Endothelial cell of umbilical vein (primary cell): ENCODE measurements around the gene RGS9. TPM values are rescaled to one million over a fixed set of nuclear protein-coding genes. Genes with fewer than 3 reads are reported as not detected.

Experiments
- BruUV-seq: library from RNA; stranded (reverse); fragments of 400-500 nt; replicated peaks from 2 replicates; lab custom pipeline; 2021; lab: Mats Ljungman, UMichigan
- CTCF ChIA-PET: fragments of 300-600, 350-600 bp; sonication (Branson Sonifier 250); formaldehyde crosslinking; loops from one replicate; lab custom pipeline; 2021; ENCODE audit warnings: antibody characterized with exemption, inconsistent platforms; lab: Charles Lee
- POLR2A ChIA-PET: fragments of 300-600, 350-600 bp; sonication (Branson Sonifier 250); formaldehyde crosslinking; loops from one replicate; lab custom pipeline; 2021; ENCODE audit warnings: antibody characterized with exemption, inconsistent platforms; lab: Charles Lee
- DNase-seq: peaks from one replicate; pipeline ENCODE4 v3.0.0-alpha.2; 2011; ENCODE audit warnings: low read depth, low spot score
- FAIRE-seq: peaks from 2 replicates; lab custom pipeline; 2011; peaks lifted over from hg19 to GRCh38; lab: Jason Lieb, UNC
- H2AFZ ChIP-seq: 2 replicates; pipeline ENCODE4 v1.6.0; 2012; ENCODE audit warnings: low read depth, low read length, control low read depth, inconsistent platforms
- H3K27ac ChIP-seq: 2 replicates; pipeline ENCODE4 v1.5.1; 2011; ENCODE audit warnings: low read depth, mild to moderate bottlenecking, control low read depth, low read length, moderate library complexity; ENCODE audit not compliant: insufficient read depth
- H3K27me3 ChIP-seq, 2 experiments: 2 replicates each; pipeline versions ENCODE4 v1.6.0 to v1.6.1; 2011; ENCODE audit warnings: low read length in 2 of 2, mixed read lengths in 1 of 2; ENCODE audit not compliant: control insufficient read depth in 2 of 2, insufficient read depth in 2 of 2
- H3K36me3 ChIP-seq, 2 experiments: 2 replicates in 1 of 2; 3 replicates in 1 of 2; pipeline ENCODE4 v1.5.1; 2011; ENCODE audit warnings: low read length in 2 of 2, mild to moderate bottlenecking in 1 of 2, moderate library complexity in 1 of 2; ENCODE audit not compliant: control insufficient read depth in 2 of 2, insufficient read depth in 2 of 2; ENCODE audit errors: extremely low read depth in 1 of 2
- H3K4me1 ChIP-seq: 3 replicates; pipeline ENCODE4 v1.5.1; 2011; ENCODE audit warnings: mild to moderate bottlenecking, low read length; ENCODE audit not compliant: control insufficient read depth, insufficient read depth; ENCODE audit errors: extremely low read depth
- H3K4me2 ChIP-seq: 2 replicates; pipeline ENCODE4 v1.6.1; 2011; ENCODE audit warnings: low read length, control low read depth, mixed read lengths; ENCODE audit not compliant: insufficient read depth
- H3K4me3 ChIP-seq, 3 experiments: fragments of 200-600 bp in 1 of 3; sonication (generic), shearing (Covaris generic) in 1 of 3; replicated peaks in 1 of 3; 2 replicates each; pipeline ENCODE4 v1.5.1; 2011 to 2016; ENCODE audit warnings: control low read depth in 3 of 3, low read length in 3 of 3, mild to moderate bottlenecking in 2 of 3, inconsistent platforms in 1 of 3, low read depth in 1 of 3, moderate library complexity in 1 of 3; ENCODE audit not compliant: insufficient read depth in 1 of 3
- H3K79me2 ChIP-seq: 2 replicates; pipeline ENCODE4 v1.6.0; 2012; ENCODE audit warnings: low read length, inconsistent platforms; ENCODE audit not compliant: control insufficient read depth, insufficient read depth
- H3K9ac ChIP-seq: replicated peaks from 2 replicates; pipeline ENCODE3; 2011; ENCODE audit warnings: low read length, control low read depth; ENCODE audit not compliant: insufficient read depth; ENCODE audit errors: extremely low read depth
- H3K9me1 ChIP-seq: replicated peaks from 3 replicates; pipeline ENCODE4 v1.6.0; 2011; ENCODE audit warnings: mild to moderate bottlenecking, low read length; ENCODE audit not compliant: control insufficient read depth, insufficient read depth; ENCODE audit errors: extremely low read depth
- H3K9me3 ChIP-seq: replicated peaks from 2 replicates; pipeline ENCODE4 v1.5.1; 2012; ENCODE audit warnings: low read length, inconsistent platforms; ENCODE audit not compliant: control insufficient read depth, insufficient read depth
- H4K20me1 ChIP-seq: replicated peaks from 2 replicates; pipeline ENCODE3; 2011; ENCODE audit warnings: mild to moderate bottlenecking, low read length; ENCODE audit not compliant: control insufficient read depth, insufficient read depth; ENCODE audit errors: extremely low read depth
- CTCF ChIP-seq, 2 donors: IDR thresholded peaks; 1 replicate in 1 of 2; 2 replicates in 1 of 2; pipeline ENCODE4 v1.5.1; 2011; ENCODE audit warnings: low read length in 2 of 2, mild to moderate bottlenecking in 2 of 2, moderate library complexity in 2 of 2, control low read depth in 1 of 2, inconsistent platforms in 1 of 2, low read depth in 1 of 2; ENCODE audit not compliant: insufficient read depth in 1 of 2; ENCODE audit errors: extremely low read depth in 1 of 2
- FOS ChIP-seq: IDR thresholded peaks from 2 replicates; pipeline ENCODE4 v1.6.1; 2011; ENCODE audit warnings: mild to moderate bottlenecking, low read length, moderate library complexity, borderline replicate concordance; ENCODE audit not compliant: insufficient read depth
- GATA2 ChIP-seq: IDR thresholded peaks from 2 replicates; pipeline ENCODE4 v1.7.0; 2011; ENCODE audit warnings: low read depth, mild to moderate bottlenecking, moderate library complexity, mixed read lengths, low read length; ENCODE audit not compliant: insufficient read length, insufficient read depth
- JUN ChIP-seq: IDR thresholded peaks from 2 replicates; pipeline ENCODE4 v1.6.1; 2011; ENCODE audit warnings: borderline replicate concordance, low read depth; ENCODE audit not compliant: insufficient read length, insufficient read depth
- POLR2A ChIP-seq: IDR thresholded peaks from 2 replicates; pipeline ENCODE4 v1.6.1; 2012; ENCODE audit warnings: low read depth, mild to moderate bottlenecking, control low read depth, low read length
- dilution Hi-C: fragments of 300-500 bp; cut with MboI; formaldehyde crosslinking; loops from one replicate; pipeline ENCODE4 v1.15.0; 2019; ENCODE audit warnings: low sequenced_read_pairs; ENCODE audit not compliant: extremely low pct_ligation_motif_present
- intact Hi-C: fragments of 100-400 bp; cut with micrococcal nuclease; formaldehyde crosslinking; loops from one replicate; pipeline ENCODE4 v1.10.0; 2022
- polyA plus RNA-seq, 4 experiments: library from polyadenylated mRNA; depleted of rRNA in 3 of 4; stranded (reverse) in 3 of 4; unstranded in 1 of 4; fragments of >200 nt; gene quantifications; 2 replicates each; pipeline versions ENCODE4 v1.2.1 to v1.2.3, GENCODE V29; 2011 to 2012; ENCODE audit warnings: missing spikeins in 1 of 4
- total RNA-seq: library from RNA; stranded (reverse); gene quantifications from 2 replicates; pipeline ENCODE4 v1.2.3, GENCODE V29; 2021

RGS9 gene
- total and polyA plus RNA-seq, 2 donors (not counting 3 experiments of a cell fraction or from before 2014, with no cell fraction given), result 0.61 to 1.4 TPM

- H4K20me1 ChIP-seq, result no peaks in the 10 kb centered on the region
- peaks cover 30 to 35% of the 10 kb centered on the region in 2 experiments for H3K27me3 ChIP-seq
- TF ChIP-seq POLR2A (no peak), CTCF (IDR thresholded peaks at IDR 0.05; ENCODE audit: extremely low read depth in 1 of 2, insufficient read depth in 1 of 2, low read depth in 1 of 2, low read length in 2 of 2) (peak in 1 of 2 donors; percentile 31)
- H3K9me1 ChIP-seq, result no peaks in the 10 kb centered on the region
- H2AFZ ChIP-seq, result no peak overlapping the region
- ChIA-PET POLR2A (no interaction called here), CTCF (interaction anchor here (2.2 kb wide), 1 partner anchor 104 kb away, joined by 6 read pairs; no protein-coding TSS in a partner anchor)
- DNase-seq (no peak), FAIRE-seq (no peak)
- BruUV-seq, result no TSS peak
- no peaks in the 10 kb centered on the region for H3K36me3 ChIP-seq
- intact Hi-C loops, result no loop called here
- no peaks in the 10 kb centered on the region for H3K9me3 ChIP-seq
- dilution Hi-C loops, result no loop called here
- H3K79me2 ChIP-seq, result no peaks in the 10 kb centered on the region
- no peak overlapping the region for H3K27ac ChIP-seq
- no peaks in the 10 kb centered on the region for H3K4me1 ChIP-seq
- no peak overlapping the region for H3K4me3 ChIP-seq
- no peak overlapping the region for H3K9ac ChIP-seq
- H3K4me2 ChIP-seq, result no peak overlapping the region
Observed at GRCh38 chr17:65093930-65094329, 43.2 kb upstream of the RGS9 start.

DNA sequence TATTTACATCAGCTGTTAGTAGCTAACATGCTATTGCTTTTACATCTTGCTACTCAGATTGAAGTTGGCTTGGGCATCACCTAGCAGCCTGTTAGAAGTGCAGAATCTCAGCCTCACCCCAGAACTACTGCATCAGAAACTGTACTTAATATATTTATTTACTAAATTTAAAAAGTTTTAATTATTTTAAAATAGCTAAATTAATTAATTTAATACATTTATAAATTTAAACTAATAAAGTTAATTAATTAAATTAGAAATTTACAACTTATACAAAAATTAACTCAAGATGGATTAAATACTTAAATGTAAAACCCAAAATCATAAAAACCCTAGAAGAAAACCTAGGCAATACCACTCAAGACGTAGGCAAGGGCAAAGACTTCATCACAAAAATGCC lies 41.7 kb upstream of the RGS9 start:
- no peak for FAIRE-seq
- POLR2A ChIA-PET, result no interaction called here

More for the DNA sequence above, 41.7 kb upstream of the RGS9 start:
- Histone ChIP-seq H3K9me3 (no peaks in the 10 kb centered on the region), H3K9me1 (no peaks in the 10 kb centered on the region), H3K27ac (no peak overlapping the region), H3K79me2 (no peaks in the 10 kb centered on the region), H2AFZ (no peak overlapping the region), H3K9ac (no peak overlapping the region), H3K4me3 (no peak overlapping the region), H3K4me2 (no peak overlapping the region), H3K36me3 (no peaks in the 10 kb centered on the region), H3K4me1 (peaks cover 4% of the 10 kb centered on the region), H3K27me3 (peaks cover 15 to 21% of the 10 kb centered on the region in 2 experiments), H4K20me1 (no peaks in the 10 kb centered on the region)
- CTCF ChIA-PET, result interaction anchor here (0.7 to 2.2 kb wide), 5 partner anchors 9 to 103 kb away, joined by 3 to 6 read pairs (median 3); partner anchors contain the start of gene RGS9
- intact Hi-C loops, result no loop called here
- dilution Hi-C loops, result no loop called here
- BruUV-seq, result no TSS peak
- TF ChIP-seq CTCF (IDR thresholded peaks at IDR 0.05; ENCODE audit: extremely low read depth in 1 of 2, insufficient read depth in 1 of 2, low read depth in 1 of 2, low read length in 2 of 2), result no peak
- no peak for TF ChIP-seq GATA2
- no peak for TF ChIP-seq POLR2A
- TF ChIP-seq JUN, result no peak
- TF ChIP-seq FOS, result no peak
- no peak for DNase-seq
